ENCODE measurements around the gene TRMO. TPM values are rescaled to one million over a fixed set of nuclear protein-coding genes. Genes with fewer than 3 reads are reported as not detected.

TRMO gene
- total and polyA plus RNA-seq, 9 of the 15 experiments (the other 6 are each of a cell fraction or from before 2014, with no cell fraction given): 5.6 to 22.4 (median 16.2) TPM

- TF ChIP-seq POLR2AphosphoS5 (IDR thresholded peaks at IDR 0.05; ENCODE audit: control insufficient read depth, insufficient read depth, low read depth, low read length) (peak; percentile 50; the same call in 1 of the 2 replicates), CBX3 (IDR thresholded peaks at IDR 0.05; ENCODE audit: borderline replicate concordance in 1 of 2, low read length in 2 of 2) (peak in 1 of 2 experiments; percentile 67; a peak in 1 of 3 replicates), ZBTB40 (IDR thresholded peaks at IDR 0.05) (peak; percentile 78), ZBTB40 (CRISPR knock-in tag; IDR thresholded peaks at IDR 0.05) (no peak), ZFP30 (CRISPR knock-in tag; IDR thresholded peaks at IDR 0.05; ENCODE audit: borderline replicate concordance) (no peak), ELF1 (tag; IDR thresholded peaks at IDR 0.05) (no peak), ZNF146 (CRISPR knock-in tag; IDR thresholded peaks at IDR 0.05; ENCODE audit: unreplicated experiment) (no peak), HDGF (IDR thresholded peaks at IDR 0.05) (no peak), ZNF224 (CRISPR knock-in tag; IDR thresholded peaks at IDR 0.05) (no peak), CBX5 (IDR thresholded peaks at IDR 0.05; ENCODE audit: borderline replicate concordance, low read depth) (no peak), POLR2AphosphoS2 (IDR thresholded peaks at IDR 0.05; ENCODE audit: low read length) (peak; percentile 67), ZNF785 (CRISPR knock-in tag; IDR thresholded peaks at IDR 0.05) (no peak), DDX20 (tag; IDR thresholded peaks at IDR 0.05; ENCODE audit: low read depth) (no peak), SUPT5H (IDR thresholded peaks at IDR 0.05) (peak; percentile 24; the same call in 1 of the 2 replicates), ZNF639 (CRISPR knock-in tag; conservative IDR thresholded peaks at IDR 0.05 in 1 of 2, IDR thresholded peaks at IDR 0.05 in 1 of 2) (no peak), ZC3H11A (IDR thresholded peaks at IDR 0.05; ENCODE audit: low read depth, low read length) (no peak)
Observed at GRCh38 chr9:97925497-97926334, 3.4 kb upstream of the TRMO start (continued).
